Small intestine (tissue), 7 donors: Measurements from ENCODE around the gene TMEM150A. TPM values are rescaled to one million over a fixed set of nuclear protein-coding genes. Genes with fewer than 3 reads are reported as not detected.

Source experiments
- DNase-seq, 2 donors: peaks; one replicate each; pipeline versions ENCODE4 v3.0.0 to v3.0.0-alpha.2; 2013
- FAIRE-seq: peaks from 2 replicates; lab custom pipeline; 2012; peaks lifted over from hg19 to GRCh38; lab: Jason Lieb, UNC
- H3K27ac ChIP-seq, 3 donors: one replicate each; pipeline ENCODE4 v1.5.1; 2013; ENCODE audit warnings: low read length in 2 of 3, mild to moderate bottlenecking in 2 of 3, control low read depth in 1 of 3, inconsistent platforms in 1 of 3, low read depth in 1 of 3, moderate library complexity in 1 of 3
- H3K27me3 ChIP-seq, 3 donors: one replicate each; pipeline ENCODE4 v1.6.1; 2013; ENCODE audit warnings: low read length in 3 of 3, inconsistent platforms in 1 of 3; ENCODE audit not compliant: control insufficient read depth in 3 of 3, insufficient read depth in 3 of 3
- H3K36me3 ChIP-seq, 3 donors: one replicate each; pipeline ENCODE4 v1.6.1; 2013; ENCODE audit warnings: low read length in 3 of 3, inconsistent platforms in 1 of 3, low read depth in 1 of 3, mild to moderate bottlenecking in 1 of 3, moderate library complexity in 1 of 3; ENCODE audit not compliant: control insufficient read depth in 3 of 3, insufficient read depth in 2 of 3
- H3K4me1 ChIP-seq, 3 donors: one replicate each; pipeline ENCODE4 v1.6.1; 2013; ENCODE audit warnings: low read length in 2 of 3, inconsistent platforms in 1 of 3, low read depth in 1 of 3, mild to moderate bottlenecking in 1 of 3, moderate library complexity in 1 of 3; ENCODE audit not compliant: control insufficient read depth in 3 of 3, insufficient read depth in 2 of 3
- H3K4me3 ChIP-seq, 3 donors: one replicate each; pipeline ENCODE4 v1.5.1; 2013; ENCODE audit warnings: low read length in 3 of 3, control low read depth in 1 of 3, inconsistent platforms in 1 of 3, low read depth in 1 of 3, mild to moderate bottlenecking in 1 of 3, moderate library complexity in 1 of 3
- H3K9me3 ChIP-seq, 2 donors: one replicate each; pipeline ENCODE4 v1.6.1; 2013; ENCODE audit warnings: low read depth in 1 of 2, low read length in 1 of 2; ENCODE audit not compliant: control insufficient read depth in 2 of 2, insufficient read depth in 1 of 2
- WGBS, 3 donors: extraction: QIAGEN DNeasy Blood & Tissue Kit; methylation state at CpG; one replicate each; pipeline ENCODE4 v1.1.7; 2013; 5-methylcytosine and 5-hydroxymethylcytosine counted together
- polyA plus RNA-seq, 4 donors: library from polyadenylated mRNA; stranded (reverse) in 3 of 4; unstranded in 1 of 4; fragments of 200-250 nt in 3 of 4; fragments of 120-200 nt in 1 of 4; gene quantifications; one replicate each; pipeline versions ENCODE4 v1.2.1 to v1.2.3, GENCODE V29; 2013
- donor health status: healthy with polysubstance abuse.
- donor health status: control.
- donor health status: control.
- donor health status: Bipolar disorder and iron deficiency.
- donor health status: healthy.

TMEM150A gene
- polyA plus RNA-seq, 4 donors: 12.5 to 40.0 (median 31.0) TPM

DNA sequence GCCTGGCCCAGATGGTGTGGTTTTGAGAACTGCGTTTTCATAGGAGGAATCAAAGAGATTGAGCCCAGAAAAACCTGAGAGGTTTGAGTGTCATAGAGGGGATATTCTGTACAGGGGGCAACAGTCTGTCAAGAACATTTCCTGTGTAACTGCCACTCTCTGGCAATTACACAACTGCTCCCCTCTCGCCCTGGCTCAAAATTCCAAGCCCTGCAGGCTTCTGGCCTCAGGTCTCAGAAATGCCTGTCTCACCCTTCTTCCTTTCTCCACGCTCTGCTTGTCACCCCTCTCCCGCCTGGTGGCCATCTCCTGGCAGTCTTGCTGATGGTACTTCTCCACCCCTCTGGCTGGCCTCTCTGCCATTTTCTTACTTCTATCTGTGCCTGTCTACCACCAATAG, 14.3 kb downstream of the TMEM150A start:
- Histone ChIP-seq H3K4me3 (no peak overlapping the region), H3K27me3 (no peaks in the 10 kb centered on the region), H3K4me1 (peaks cover 4 to 27% (median 16%) of the 10 kb centered on the region in 3 donors), H3K36me3 (peaks cover 0 to 6% (median 0%) of the 10 kb centered on the region in 3 donors), H3K9me3 (no peaks in the 10 kb centered on the region), H3K27ac (peak overlapping the region in 1 of 3 donors; percentile 47)
- WGBS, 3 donors: 72 to 91% (median 85%) methylated on average over 4 of the region's 4 CpGs
- FAIRE-seq (no peak), DNase-seq (no peak)

DNA sequence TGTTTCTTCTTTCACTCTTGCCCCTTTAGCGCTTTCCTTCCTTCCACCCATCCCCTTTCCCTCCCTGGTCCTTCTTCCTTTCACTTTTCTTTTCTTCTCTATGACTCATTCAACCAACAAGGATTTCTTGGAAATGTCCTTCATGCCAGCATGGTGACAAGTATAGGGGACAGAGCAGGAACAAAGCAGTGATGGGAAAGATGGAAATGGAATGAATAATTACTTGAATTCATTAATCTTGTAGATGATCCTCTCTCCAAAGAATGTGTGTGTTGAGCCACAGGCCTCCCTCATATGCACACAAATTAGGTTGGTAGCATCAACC, 16.8 kb downstream of the TMEM150A start:
- Histone ChIP-seq H3K4me3 (peak overlapping the region in 1 of 3 donors; percentile 4), H3K9me3 (no peaks in the 10 kb centered on the region), H3K4me1 (peaks cover 4 to 24% (median 16%) of the 10 kb centered on the region in 3 donors), H3K27ac (peak overlapping the region; percentile 87 to 94 (median 93)), H3K36me3 (peaks cover 0 to 27% (median 8%) of the 10 kb centered on the region in 3 donors), H3K27me3 (no peaks in the 10 kb centered on the region)
- DNase-seq: peak; percentile 51 to 83
- no peak for FAIRE-seq
- 21 to 55% (median 22%) methylated on average over 1 of the region's 1 CpG for WGBS, 3 donors

- no peaks in the 10 kb centered on the region for H3K9me3 ChIP-seq
- 14 to 22% (median 20%) methylated on average over 9 of the region's 9 CpGs for WGBS, 3 donors
- peak overlapping the region; percentile 45 to 66 (median 47) for H3K4me3 ChIP-seq
- peak overlapping the region; percentile 93 to 98 (median 94) for H3K27ac ChIP-seq
- DNase-seq (peak; percentile 93 to 98), FAIRE-seq (no peak)
- H3K36me3 ChIP-seq: peaks cover 0 to 30% (median 11%) of the 10 kb centered on the region in 3 donors
- peaks cover 4 to 27% (median 16%) of the 10 kb centered on the region in 3 donors for H3K4me1 ChIP-seq
- no peaks in the 10 kb centered on the region for H3K27me3 ChIP-seq
These were observed 17.4 kb downstream of the TMEM150A start for GRCh38 chr2:85584857-85585780.

- WGBS, 3 donors: 0 to 6% (median 5%) methylated on average over 38 to 52 of the region's 52 CpGs
- peaks cover 5 to 34% (median 16%) of the 10 kb centered on the region in 3 donors for H3K4me1 ChIP-seq
- no peak for FAIRE-seq
These were observed 18.1 kb downstream of the TMEM150A start, which contains the start of gene VAMP5 for GRCh38 chr2:85584354-85584856. VAMP5 (plus strand) TSS chr2:85584431; CDS start chr2:85584491, 60 bp downstream.

DNA sequence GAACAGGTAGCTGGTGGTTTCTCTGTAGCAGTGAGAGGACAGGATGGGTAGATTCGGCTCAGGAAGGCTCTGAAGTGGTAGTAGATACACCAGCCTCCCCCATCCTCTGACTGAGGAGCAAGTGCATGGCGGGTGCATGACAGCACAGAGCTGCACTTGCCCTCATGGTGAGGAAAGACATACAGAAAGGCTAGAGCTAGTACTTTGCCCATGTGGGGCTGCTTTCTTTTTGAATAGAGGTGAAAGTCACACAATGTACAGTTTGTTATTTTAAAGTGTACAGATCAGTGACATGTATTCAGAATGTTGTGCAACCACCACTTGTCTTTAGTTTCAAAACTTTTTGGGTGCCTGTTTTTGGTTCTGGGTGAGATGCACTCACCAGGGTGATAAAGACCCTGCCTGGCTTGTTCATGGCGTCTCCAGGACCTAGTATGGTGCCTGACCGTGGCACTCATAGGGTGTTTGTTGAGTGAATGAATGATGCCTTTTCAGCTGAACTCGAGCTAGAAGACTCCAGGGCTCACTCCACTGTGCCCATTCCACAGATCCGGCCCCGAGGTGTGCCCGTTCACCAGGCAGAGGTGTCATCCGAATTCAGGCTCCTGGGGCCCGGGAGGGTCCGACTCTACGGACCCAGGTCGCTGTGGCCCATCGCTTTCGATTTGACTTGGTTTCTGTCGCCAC, 18.7 kb downstream of the TMEM150A start:
- DNase-seq (peak; percentile 37 to 45), FAIRE-seq (no peak)
- Histone ChIP-seq H3K4me1 (peaks cover 7 to 40% (median 16%) of the 10 kb centered on the region in 3 donors), H3K36me3 (peaks cover 0 to 41% (median 11%) of the 10 kb centered on the region in 3 donors), H3K27me3 (no peaks in the 10 kb centered on the region), H3K9me3 (no peaks in the 10 kb centered on the region), H3K4me3 (peak overlapping the region; percentile 42 to 66 (median 47)), H3K27ac (peak overlapping the region; percentile 93 to 98 (median 94))
- 20 to 22% (median 21%) methylated on average over 15 to 16 of the region's 16 CpGs for WGBS, 3 donors

More at GRCh38 chr2:85584354-85584856, 18.1 kb downstream of the TMEM150A start, which contains the start of gene VAMP5:
- H3K27me3 ChIP-seq: no peaks in the 10 kb centered on the region
- peak within 1 kb of the TSS; percentile 93 to 98 (median 94) for H3K27ac ChIP-seq
- H3K36me3 ChIP-seq: peaks cover 0 to 36% (median 11%) of the 10 kb centered on the region in 3 donors
- DNase-seq: peak; percentile 65 to 89
- H3K9me3 ChIP-seq: no peaks in the 10 kb centered on the region
- H3K4me3 ChIP-seq: peak within 1 kb of the TSS; percentile 45 to 66 (median 47)

GRCh38 chr2:85582492-85582891, 20.0 kb downstream of the TMEM150A start:
- DNase-seq: no peak
- H3K27me3 ChIP-seq: no peaks in the 10 kb centered on the region
- no peak for FAIRE-seq
- H3K27ac ChIP-seq: no peak overlapping the region
- 73 to 91% (median 78%) methylated on average over 1 of the region's 1 CpG for WGBS, 3 donors
- no peak overlapping the region for H3K4me3 ChIP-seq
- peaks cover 7 to 46% (median 16%) of the 10 kb centered on the region in 3 donors for H3K4me1 ChIP-seq
- no peaks in the 10 kb centered on the region for H3K9me3 ChIP-seq
- H3K36me3 ChIP-seq: peaks cover 0 to 42% (median 11%) of the 10 kb centered on the region in 3 donors

DNA sequence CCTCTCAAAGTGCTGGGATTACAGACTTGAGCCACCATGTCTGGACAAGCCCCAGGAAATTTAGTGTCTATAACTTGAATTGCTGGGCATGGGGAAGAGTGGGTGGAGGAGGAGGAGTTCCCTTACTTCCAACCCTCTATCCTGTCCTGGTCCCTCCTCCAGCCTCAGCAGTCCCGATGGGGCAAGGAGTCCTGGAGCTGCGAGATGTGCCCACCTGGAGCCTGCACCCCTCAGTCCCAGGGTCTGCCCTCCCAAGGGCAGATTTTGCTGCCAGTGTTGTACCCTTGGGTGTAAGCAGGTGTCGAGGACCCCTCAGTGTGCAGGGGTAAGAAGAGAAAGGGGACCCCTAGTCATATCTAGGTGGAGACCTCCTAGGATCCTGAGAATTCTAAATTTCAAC, 22.3 kb downstream of the TMEM150A start:
- H3K9me3 ChIP-seq: no peaks in the 10 kb centered on the region
- H3K4me1 ChIP-seq: peaks cover 5 to 48% (median 5%) of the 10 kb centered on the region in 3 donors
- peaks cover 0 to 42% (median 11%) of the 10 kb centered on the region in 3 donors for H3K36me3 ChIP-seq
- H3K4me3 ChIP-seq: no peak overlapping the region
- H3K27ac ChIP-seq: no peak overlapping the region
- FAIRE-seq (no peak), DNase-seq (no peak)
- H3K27me3 ChIP-seq: no peaks in the 10 kb centered on the region
- WGBS, 3 donors: 85 to 97% (median 96%) methylated on average over 3 of the region's 3 CpGs
